Thyroid gland (tissue), 4 donors: ENCODE measurements around the gene MEGF10.

Source experiments
- POLR2A ChIP-seq, 2 donors: fragments of 450-650 bp; IDR thresholded peaks; one replicate each; pipeline ENCODE4 v1.6.1; 2017; ENCODE audit warnings: antibody characterized with exemption in 2 of 2, mild to moderate bottlenecking in 2 of 2, moderate library complexity in 1 of 2
- TF ChIP-seq, protein P1 (sequence below), 6 experiments: fragments of 200-600 bp in 3 of 6; fragments of 450-650 bp in 3 of 6; sonication (generic) in 3 of 6; IDR thresholded peaks; one replicate each; pipeline ENCODE4 v1.5.1; 2016 to 2019; ENCODE audit warnings: antibody characterized with exemption in 6 of 6, mild to moderate bottlenecking in 2 of 6, inconsistent platforms in 1 of 6, moderate library complexity in 1 of 6

DNA sequence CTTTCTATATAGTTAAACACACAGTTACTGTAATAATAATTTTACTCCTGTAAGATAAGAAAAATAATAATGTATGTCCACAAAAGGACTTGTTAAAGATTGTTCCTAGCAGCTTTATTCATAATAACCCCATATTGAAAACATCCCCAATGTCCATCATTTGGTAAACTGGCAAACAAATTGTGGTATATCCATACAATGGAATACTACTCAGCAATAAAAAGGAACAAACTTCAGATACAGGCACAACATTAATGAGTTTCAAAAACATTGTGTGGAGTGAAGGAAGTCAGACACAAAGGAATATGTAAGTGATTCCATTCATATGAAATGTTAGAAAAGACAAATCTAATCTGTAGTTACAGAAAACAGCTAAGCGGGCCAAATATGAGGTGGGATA, 1.9 kb upstream of the MEGF10 start:
- TF ChIP-seq, protein P1, sequence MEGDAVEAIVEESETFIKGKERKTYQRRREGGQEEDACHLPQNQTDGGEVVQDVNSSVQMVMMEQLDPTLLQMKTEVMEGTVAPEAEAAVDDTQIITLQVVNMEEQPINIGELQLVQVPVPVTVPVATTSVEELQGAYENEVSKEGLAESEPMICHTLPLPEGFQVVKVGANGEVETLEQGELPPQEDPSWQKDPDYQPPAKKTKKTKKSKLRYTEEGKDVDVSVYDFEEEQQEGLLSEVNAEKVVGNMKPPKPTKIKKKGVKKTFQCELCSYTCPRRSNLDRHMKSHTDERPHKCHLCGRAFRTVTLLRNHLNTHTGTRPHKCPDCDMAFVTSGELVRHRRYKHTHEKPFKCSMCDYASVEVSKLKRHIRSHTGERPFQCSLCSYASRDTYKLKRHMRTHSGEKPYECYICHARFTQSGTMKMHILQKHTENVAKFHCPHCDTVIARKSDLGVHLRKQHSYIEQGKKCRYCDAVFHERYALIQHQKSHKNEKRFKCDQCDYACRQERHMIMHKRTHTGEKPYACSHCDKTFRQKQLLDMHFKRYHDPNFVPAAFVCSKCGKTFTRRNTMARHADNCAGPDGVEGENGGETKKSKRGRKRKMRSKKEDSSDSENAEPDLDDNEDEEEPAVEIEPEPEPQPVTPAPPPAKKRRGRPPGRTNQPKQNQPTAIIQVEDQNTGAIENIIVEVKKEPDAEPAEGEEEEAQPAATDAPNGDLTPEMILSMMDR (IDR thresholded peaks at IDR 0.05): no peak
- no peak for TF ChIP-seq POLR2A (IDR thresholded peaks at IDR 0.05)
